Glutamatergic neuron (in vitro differentiated cells): ENCODE measurements around the gene SFTPD. TPM values are rescaled to one million over a fixed set of nuclear protein-coding genes. Genes with fewer than 3 reads are reported as not detected.

Experiments used
- DNase-seq: peaks from one replicate; pipeline ENCODE4 v3.0.0; 2022
- H3K27ac Mint-ChIP-seq: one replicate; pipeline ENCODE4 v1.8.0; 2020; ENCODE audit warnings: mild to moderate bottlenecking, mixed read lengths, inconsistent platforms; ENCODE audit not compliant: unreplicated experiment
- H3K27me3 Mint-ChIP-seq: one replicate; pipeline ENCODE4 v1.8.0; 2020; ENCODE audit warnings: mild to moderate bottlenecking, moderate library complexity, mixed read lengths, inconsistent platforms; ENCODE audit not compliant: unreplicated experiment
- H3K36me3 Mint-ChIP-seq: one replicate; pipeline ENCODE4 v1.8.0; 2020; ENCODE audit warnings: mild to moderate bottlenecking, mixed read lengths, inconsistent platforms; ENCODE audit not compliant: unreplicated experiment
- H3K4me1 Mint-ChIP-seq: one replicate; pipeline ENCODE4 v1.8.0; 2020; ENCODE audit warnings: mild to moderate bottlenecking, low read depth, mixed read lengths, inconsistent platforms; ENCODE audit not compliant: unreplicated experiment
- H3K4me3 Mint-ChIP-seq: one replicate; pipeline ENCODE4 v1.8.0; 2020; ENCODE audit warnings: mild to moderate bottlenecking, mixed read lengths, inconsistent platforms; ENCODE audit not compliant: unreplicated experiment
- H3K9me3 Mint-ChIP-seq: one replicate; pipeline ENCODE4 v1.8.0; 2020; ENCODE audit warnings: mild to moderate bottlenecking, moderate library complexity, mixed read lengths, inconsistent platforms; ENCODE audit not compliant: unreplicated experiment
- total RNA-seq: library from RNA; stranded (reverse); fragmentation: NEBNext Ultra II Directional; extraction: Animal tissue kit (Norgen Biotek cat#: 25700); gene quantifications from one replicate; pipeline ENCODE4 v1.2.1, GENCODE V29; 2021; ENCODE audit not compliant: unreplicated experiment
- TF ChIP-seq, protein P1 (sequence below): fragments of 200-600 bp; sonication (generic); IDR thresholded peaks from one replicate; pipeline ENCODE4 v1.5.0; 2021; ENCODE audit not compliant: partially characterized antibody, unreplicated experiment

The SFTPD gene
- total RNA-seq, 1 donor from 2014 or later: 0.51 TPM

DNA sequence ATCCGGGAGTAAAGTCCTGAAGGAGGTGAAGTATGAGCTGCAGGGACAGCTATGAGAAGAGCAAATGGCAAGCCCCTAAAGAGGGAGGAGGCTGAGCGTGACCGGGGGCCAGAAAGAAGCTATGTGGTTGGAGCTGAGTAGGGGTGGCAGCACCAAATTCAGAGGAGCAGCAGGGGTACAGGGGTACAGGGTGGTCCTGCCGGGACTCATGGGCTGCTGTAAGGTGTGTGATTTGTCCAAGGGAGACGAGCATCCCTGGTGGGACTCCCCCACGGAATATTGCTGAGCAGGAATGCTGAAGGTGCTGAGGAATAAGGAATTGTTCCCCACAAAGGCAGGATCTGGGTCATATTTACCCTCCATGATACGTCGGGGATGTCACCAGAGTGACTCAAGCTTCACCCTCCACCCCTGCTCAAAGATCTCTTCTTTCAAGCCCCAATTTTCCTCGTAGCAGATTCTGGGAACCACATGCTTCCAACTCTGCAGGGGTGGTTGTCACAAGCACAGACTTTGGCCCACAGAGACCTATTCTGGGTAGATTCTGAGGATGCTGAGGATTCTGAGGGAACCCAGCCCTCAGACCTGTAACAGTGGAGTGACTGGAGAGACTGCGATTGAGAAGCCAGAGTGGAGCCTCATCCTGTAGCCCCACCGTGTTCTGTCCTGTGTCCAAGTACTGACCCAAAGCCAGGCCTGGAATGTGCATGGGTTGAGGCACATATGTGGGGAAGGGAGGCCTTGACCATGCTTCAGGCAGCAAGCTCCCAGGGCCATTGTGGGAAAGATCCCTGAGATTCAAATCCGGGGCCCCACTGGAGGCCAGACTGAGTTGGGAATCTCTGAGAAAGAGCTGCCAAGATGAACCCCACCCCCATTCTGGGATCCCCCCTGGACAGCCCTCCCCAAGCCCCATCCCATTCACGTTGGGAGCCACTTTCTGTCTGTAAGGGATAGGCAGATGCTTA is 4.2 kb downstream of the SFTPD start:
- Mint-ChIP-seq H3K9me3 (no peaks in the 10 kb centered on the region), H3K27me3 (no peaks in the 10 kb centered on the region), H3K27ac (no peak overlapping the region), H3K4me1 (no peaks in the 10 kb centered on the region), H3K4me3 (no peak overlapping the region), H3K36me3 (no peaks in the 10 kb centered on the region)
- no peak for DNase-seq
- TF ChIP-seq, protein P1, sequence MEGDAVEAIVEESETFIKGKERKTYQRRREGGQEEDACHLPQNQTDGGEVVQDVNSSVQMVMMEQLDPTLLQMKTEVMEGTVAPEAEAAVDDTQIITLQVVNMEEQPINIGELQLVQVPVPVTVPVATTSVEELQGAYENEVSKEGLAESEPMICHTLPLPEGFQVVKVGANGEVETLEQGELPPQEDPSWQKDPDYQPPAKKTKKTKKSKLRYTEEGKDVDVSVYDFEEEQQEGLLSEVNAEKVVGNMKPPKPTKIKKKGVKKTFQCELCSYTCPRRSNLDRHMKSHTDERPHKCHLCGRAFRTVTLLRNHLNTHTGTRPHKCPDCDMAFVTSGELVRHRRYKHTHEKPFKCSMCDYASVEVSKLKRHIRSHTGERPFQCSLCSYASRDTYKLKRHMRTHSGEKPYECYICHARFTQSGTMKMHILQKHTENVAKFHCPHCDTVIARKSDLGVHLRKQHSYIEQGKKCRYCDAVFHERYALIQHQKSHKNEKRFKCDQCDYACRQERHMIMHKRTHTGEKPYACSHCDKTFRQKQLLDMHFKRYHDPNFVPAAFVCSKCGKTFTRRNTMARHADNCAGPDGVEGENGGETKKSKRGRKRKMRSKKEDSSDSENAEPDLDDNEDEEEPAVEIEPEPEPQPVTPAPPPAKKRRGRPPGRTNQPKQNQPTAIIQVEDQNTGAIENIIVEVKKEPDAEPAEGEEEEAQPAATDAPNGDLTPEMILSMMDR: no peak

- H3K9me3 Mint-ChIP-seq: no peaks in the 10 kb centered on the region
- H3K4me3 Mint-ChIP-seq: no peak overlapping the region
- H3K36me3 Mint-ChIP-seq: no peaks in the 10 kb centered on the region
- TF ChIP-seq, protein P1: no peak
- no peaks in the 10 kb centered on the region for H3K4me1 Mint-ChIP-seq
- no peaks in the 10 kb centered on the region for H3K27me3 Mint-ChIP-seq
- H3K27ac Mint-ChIP-seq: no peak overlapping the region
- DNase-seq: no peak
Measured at GRCh38 chr10:79943871-79944270, 5.0 kb downstream of the SFTPD start.

DNA sequence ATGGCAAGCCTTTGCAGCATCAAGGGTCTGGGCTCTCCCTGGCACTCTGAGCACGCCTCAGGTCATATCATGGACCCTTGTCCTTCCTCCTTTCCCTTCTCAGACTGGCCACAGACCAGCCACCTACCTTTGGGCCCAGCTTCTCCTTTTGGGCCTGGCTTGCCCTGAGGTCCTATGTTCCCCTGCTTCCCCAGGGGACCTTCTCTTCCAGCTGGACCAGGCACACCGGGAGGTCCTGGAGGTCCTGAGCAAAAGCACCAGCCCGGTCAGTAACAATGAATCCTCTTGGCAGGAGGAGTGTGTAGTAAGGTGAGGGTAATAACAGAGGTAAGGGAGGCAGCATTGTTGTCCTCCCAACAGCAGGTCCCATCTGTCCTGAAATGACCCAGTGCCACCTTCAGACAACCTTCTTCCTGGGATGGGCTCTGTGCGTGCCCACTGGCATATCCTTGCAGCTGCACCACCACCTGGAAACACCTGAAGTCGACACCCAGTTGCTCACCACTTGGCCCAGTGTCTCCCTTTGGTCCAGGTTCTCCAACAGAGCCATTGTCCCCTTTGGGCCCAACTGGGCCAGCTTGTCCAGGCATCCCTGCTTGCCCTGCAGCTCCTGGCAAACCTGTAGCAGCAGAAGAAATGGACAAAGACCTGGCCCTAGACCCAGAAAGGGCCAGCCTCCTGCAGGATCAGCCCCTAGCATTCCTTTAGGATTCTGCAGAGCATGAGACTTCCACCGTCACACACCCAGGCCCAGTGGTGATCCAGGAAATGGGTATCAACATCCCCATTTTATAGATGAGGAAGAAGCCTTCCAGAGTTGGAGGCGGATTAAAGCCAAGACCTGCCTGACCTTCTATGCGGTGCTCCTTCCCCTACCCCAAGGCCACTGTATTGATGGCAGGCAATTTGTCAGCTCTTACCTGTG is 6.4 kb downstream of the SFTPD start:
- no peaks in the 10 kb centered on the region for H3K27me3 Mint-ChIP-seq
- TF ChIP-seq, protein P1: no peak
- no peak for DNase-seq
- H3K4me1 Mint-ChIP-seq: no peaks in the 10 kb centered on the region
- H3K9me3 Mint-ChIP-seq: no peaks in the 10 kb centered on the region
- no peak overlapping the region for H3K27ac Mint-ChIP-seq
- H3K36me3 Mint-ChIP-seq: no peaks in the 10 kb centered on the region
- no peak overlapping the region for H3K4me3 Mint-ChIP-seq

GRCh38 chr10:79941585-79942210 is 7.2 kb downstream of the SFTPD start:
- H3K36me3 Mint-ChIP-seq: no peaks in the 10 kb centered on the region
- H3K27ac Mint-ChIP-seq: no peak overlapping the region
- H3K4me1 Mint-ChIP-seq: no peaks in the 10 kb centered on the region
- no peak overlapping the region for H3K4me3 Mint-ChIP-seq
- TF ChIP-seq, protein P1: no peak
- H3K9me3 Mint-ChIP-seq: peaks cover 2% of the 10 kb centered on the region
- no peak for DNase-seq
- H3K27me3 Mint-ChIP-seq: no peaks in the 10 kb centered on the region
